Head of caudate nucleus (tissue), 42 donors: Measurements from ENCODE around the gene PAEP.
"Not testable (repeated sequence)": the region's sequence is repeated elsewhere in the genome, so short reads cannot be mapped to it uniquely, and the experiment has no call there.

Source experiments
- DNase-seq, 42 donors: peaks; one replicate each; pipeline versions ENCODE4 v3.0.0 to v3.0.0-alpha.2; 2020 to 2021; ENCODE audit warnings: mixed read lengths in 7 of 42
- intact Hi-C: fragments of 100-400 bp; cut with DNase I; formaldehyde crosslinking; loops from one replicate; pipeline ENCODE4 v1.15.0; 2022

PAEP gene

GRCh38 chr9:135546792-135547617 is 14.6 kb upstream of the PAEP start:
- intact Hi-C loops = not testable (repeated sequence)
- DNase-seq = peak in 3 of 42 donors; percentile 5 to 14 (median 8)

- DNase-seq = peak in 3 of 42 donors; percentile 4 to 23 (median 5)
- intact Hi-C loops = no loop called here
Observed at GRCh38 chr9:135547756-135548736, 13.5 kb upstream of the PAEP start.

- peak in 2 of 42 donors; percentile 6 to 7 for DNase-seq
- intact Hi-C loops = not testable (repeated sequence)
Observed at GRCh38 chr9:135549478-135550343, 11.8 kb upstream of the PAEP start.

GRCh38 chr9:135550344-135550918 is 11.1 kb upstream of the PAEP start:
- intact Hi-C loops = no loop called here

GRCh38 chr9:135551031-135551430 is 10.5 kb upstream of the PAEP start:
- intact Hi-C loops = no loop called here
- peak in 3 of 42 donors; percentile 10 to 28 (median 10) for DNase-seq

More at GRCh38 chr9:135550344-135550918, 11.1 kb upstream of the PAEP start:
- peak in 2 of 42 donors; percentile 7 to 8 for DNase-seq

- DNase-seq = peak in 1 of 42 donors; percentile 5
- intact Hi-C loops = no loop called here
Observed at GRCh38 chr9:135551456-135551855, 10.1 kb upstream of the PAEP start.

- intact Hi-C loops = no loop called here
- DNase-seq = no peak
Observed at GRCh38 chr9:135552021-135552697, 9.4 kb upstream of the PAEP start.

- intact Hi-C loops = no loop called here
Observed at GRCh38 chr9:135552698-135553171, 8.8 kb upstream of the PAEP start.

GRCh38 chr9:135554718-135555117 is 6.8 kb upstream of the PAEP start:
- DNase-seq = peak in 1 of 42 donors; percentile 23

More at GRCh38 chr9:135552698-135553171, 8.8 kb upstream of the PAEP start:
- peak in 1 of 42 donors; percentile 12 for DNase-seq

GRCh38 chr9:135555203-135555602 is 6.4 kb upstream of the PAEP start:
- no peak for DNase-seq
- intact Hi-C loops = no loop called here

More at GRCh38 chr9:135554718-135555117, 6.8 kb upstream of the PAEP start:
- intact Hi-C loops = no loop called here

- intact Hi-C loops = no loop called here
- DNase-seq = peak in 1 of 42 donors; percentile 1
Observed at GRCh38 chr9:135555910-135556309, 5.6 kb upstream of the PAEP start.

- DNase-seq = peak in 1 of 42 donors; percentile 3
- intact Hi-C loops = no loop called here
Observed at GRCh38 chr9:135559606-135560005, 1.9 kb upstream of the PAEP start.

- peak in 3 of 42 donors; percentile 5 to 20 (median 9) for DNase-seq
- intact Hi-C loops = no loop called here
Observed at GRCh38 chr9:135562235-135562745, 734 bp downstream of the PAEP start.

GRCh38 chr9:135563039-135563476 is 1.5 kb downstream of the PAEP start:
- peak in 3 of 42 donors; percentile 2 to 5 (median 2) for DNase-seq
- intact Hi-C loops = no loop called here

GRCh38 chr9:135563858-135564257 is 2.3 kb downstream of the PAEP start:
- intact Hi-C loops = no loop called here

GRCh38 chr9:135565141-135565628 is 3.6 kb downstream of the PAEP start:
- intact Hi-C loops = no loop called here
- DNase-seq = peak in 4 of 42 donors; percentile 5 to 8 (median 6)

More at GRCh38 chr9:135563858-135564257, 2.3 kb downstream of the PAEP start:
- peak in 2 of 42 donors; percentile 12 to 24 for DNase-seq

- peak in 3 of 42 donors; percentile 7 to 15 (median 8) for DNase-seq
- intact Hi-C loops = no loop called here
Observed at GRCh38 chr9:135565636-135566035, 4.1 kb downstream of the PAEP start.
